ENCODE results near the gene HBQ1.
"Not testable (repeated sequence)": the region's sequence is repeated elsewhere in the genome, so short reads cannot be mapped to it uniquely, and the experiment has no call there.

Gene HBQ1

DNA sequence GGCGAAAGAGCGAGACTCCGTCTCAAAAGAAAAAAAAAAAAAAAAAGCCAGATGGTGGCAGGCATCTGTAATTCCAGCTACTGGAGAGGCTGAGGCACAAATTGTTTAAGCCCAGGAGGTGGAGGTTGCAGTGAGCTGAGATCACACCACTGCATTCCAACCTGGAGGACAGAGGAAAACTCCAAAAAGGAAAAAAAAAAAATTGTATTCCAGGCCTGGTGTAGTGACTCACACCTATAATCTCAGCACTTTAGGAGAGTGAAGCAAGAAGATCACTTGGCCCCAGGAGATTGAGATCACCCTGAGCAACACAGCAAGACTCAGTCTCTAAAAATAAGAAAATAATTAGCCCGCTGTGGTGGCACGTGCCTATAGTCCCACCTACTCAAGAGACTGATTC lies 20.1 kb downstream of the HBQ1 start:
- in situ Hi-C loops (cut with MboI; ENCODE audit: low sequenced_read_pairs): no loop called here

DNA sequence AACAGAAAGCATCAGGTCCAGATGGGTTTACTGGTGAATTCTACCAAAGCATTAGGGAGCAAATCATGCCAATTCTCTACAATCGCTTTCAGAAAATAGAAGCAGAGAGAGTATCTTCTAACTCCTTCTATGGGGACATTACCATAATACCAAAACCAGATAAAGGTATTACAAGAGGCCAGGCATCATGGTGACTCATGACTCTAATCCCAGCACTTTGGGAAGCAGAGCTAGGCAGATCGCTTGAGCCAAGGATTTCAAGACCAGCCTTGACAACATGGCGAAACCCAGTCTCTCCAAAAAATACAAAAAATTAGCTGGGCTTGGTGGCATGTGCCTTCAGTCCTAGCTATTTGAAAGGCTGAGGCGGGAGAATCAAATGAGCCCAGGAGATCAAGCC lies 23.0 kb downstream of the HBQ1 start:
- in situ Hi-C loops (cut with MboI; ENCODE audit: low sequenced_read_pairs): no loop called here

DNA sequence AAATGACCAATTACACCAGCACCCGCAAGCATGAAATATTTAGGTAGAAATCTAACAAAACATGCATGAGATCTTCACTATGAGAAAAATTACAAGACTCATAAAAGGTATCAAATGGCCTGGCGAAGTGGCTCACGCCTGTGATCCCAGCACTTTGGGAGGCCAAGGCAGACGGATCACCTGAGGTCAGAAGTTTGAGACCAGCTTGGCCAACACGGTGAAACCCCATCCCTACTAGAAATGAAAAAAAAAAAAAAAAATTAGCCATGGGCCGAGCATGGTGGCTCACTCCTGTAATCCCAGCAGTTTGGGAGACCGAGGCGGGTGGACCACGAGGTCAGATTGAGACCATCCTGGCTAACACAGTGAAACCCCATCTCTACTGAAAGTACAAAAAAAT lies 23.8 kb downstream of the HBQ1 start:
- in situ Hi-C loops (cut with MboI; ENCODE audit: low sequenced_read_pairs): not testable (repeated sequence)

DNA sequence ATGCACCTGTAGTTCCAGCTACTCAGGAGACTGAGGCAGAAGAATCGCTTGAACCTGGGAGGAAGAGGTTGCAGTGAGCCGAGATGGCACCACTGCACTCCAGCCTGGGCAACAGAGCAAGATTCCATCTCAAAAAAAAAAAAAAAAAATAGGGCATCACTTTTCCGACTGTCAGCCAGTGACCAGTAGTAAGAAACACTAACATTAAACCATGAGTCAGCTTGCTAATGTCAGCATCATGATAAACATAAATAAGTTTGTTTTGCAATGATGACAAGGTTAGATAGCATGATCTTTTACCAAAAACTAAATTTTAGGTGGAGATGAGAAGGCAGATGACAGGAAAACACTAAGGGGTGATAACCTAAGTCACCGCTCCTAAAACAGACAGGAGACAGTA lies 29.1 kb downstream of the HBQ1 start:
- in situ Hi-C loops (cut with MboI; ENCODE audit: low sequenced_read_pairs): not testable (repeated sequence)

DNA sequence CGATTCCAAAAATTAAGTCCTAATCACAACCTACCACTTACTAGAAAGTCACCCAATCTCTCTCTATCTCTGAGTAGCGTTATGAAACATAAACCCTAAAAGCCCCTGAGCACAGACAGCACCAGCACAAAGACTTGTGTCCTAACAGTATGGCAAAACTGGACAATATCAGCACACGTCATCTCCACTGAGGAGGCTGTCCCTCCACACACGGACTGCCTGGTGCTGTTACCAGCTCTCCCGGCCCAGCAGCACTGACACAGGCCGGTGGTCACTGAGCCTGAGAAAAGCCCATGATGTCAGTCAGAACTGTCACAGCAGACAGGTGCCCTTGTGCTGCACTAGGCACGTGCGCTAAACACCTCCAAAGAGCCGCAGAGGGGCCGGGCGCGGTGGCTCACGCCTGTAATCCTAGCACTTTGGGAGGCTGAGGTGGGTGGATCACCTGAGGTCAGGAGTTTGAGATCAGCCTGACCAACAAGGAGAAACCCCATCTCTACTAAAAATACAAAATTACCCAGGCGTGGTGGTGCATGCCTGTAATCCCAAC lies 31.4 kb downstream of the HBQ1 start:
- in situ Hi-C loops (cut with MboI; ENCODE audit: low sequenced_read_pairs): not testable (repeated sequence)

DNA sequence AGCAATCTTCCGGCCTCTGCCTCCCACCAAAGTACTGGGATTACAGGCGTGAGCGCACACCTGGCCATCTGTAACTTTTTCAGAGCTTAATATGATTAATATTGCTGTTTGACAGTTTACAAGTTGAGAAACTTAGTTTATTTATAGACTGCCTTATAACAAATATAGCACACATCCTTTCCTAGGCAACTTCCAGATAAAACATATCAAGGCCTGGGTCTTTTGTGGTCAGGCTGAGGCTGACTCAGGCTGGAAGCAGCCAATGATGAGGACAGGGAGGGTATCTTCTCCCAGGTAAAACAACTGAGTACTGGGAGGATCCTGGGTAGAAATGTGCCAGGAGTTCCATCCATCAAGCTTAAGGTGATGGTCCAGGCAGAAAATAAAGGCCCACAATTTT lies 32.7 kb downstream of the HBQ1 start:
- in situ Hi-C loops (cut with MboI; ENCODE audit: low sequenced_read_pairs): no loop called here

DNA sequence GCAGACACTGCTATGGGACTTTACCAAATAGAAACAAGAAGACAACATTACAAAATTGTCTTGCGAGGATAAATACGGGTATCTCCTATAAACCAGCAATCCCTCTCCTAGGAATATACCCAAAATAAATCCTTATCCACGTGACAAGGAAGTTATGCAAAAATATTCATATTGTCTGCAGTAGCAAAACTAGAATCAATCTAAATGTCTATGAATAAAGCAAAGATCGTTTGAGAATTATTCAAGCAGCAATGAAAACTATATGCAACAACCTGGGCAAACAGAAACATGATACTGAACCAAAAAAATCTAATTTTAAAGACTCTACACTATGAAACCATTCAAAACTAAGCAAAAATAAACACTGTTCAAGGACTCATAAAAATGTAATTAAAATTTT lies 39.8 kb downstream of the HBQ1 start:
- in situ Hi-C loops (cut with MboI; ENCODE audit: low sequenced_read_pairs): no loop called here

DNA sequence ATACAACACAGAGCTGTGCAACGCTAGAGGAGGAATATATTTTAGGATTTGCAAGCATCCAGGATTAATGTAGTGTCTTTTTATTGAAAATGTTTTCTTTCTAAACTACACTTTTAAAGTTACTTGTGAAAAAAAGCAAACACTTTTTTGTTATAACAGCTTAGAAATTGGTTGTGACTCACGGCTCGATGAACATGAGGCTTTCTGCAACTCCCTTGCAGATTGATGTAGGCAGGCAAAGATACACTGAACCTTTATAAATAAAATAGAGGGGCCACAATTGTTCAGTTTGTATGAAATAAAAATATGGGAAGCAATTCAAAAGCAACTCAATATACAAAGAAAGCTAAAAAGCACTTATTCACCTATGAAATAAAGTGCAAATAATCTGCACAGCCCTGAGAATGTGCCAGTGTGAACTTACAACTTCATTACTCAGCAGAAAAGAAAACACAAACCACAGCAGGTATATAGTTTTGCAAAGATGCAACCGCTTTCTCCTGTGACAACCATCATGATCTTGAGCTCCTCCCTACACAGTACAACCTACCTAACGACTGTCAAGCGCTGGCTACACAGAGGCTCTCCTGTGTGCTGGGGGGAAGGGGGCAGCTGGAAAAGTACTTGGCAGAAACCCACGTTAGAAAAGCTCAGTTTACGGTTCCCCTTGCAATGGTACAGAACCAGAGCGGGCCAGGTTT lies 48.0 kb downstream of the HBQ1 start:
- in situ Hi-C loops (cut with MboI; ENCODE audit: low sequenced_read_pairs): no loop called here

DNA sequence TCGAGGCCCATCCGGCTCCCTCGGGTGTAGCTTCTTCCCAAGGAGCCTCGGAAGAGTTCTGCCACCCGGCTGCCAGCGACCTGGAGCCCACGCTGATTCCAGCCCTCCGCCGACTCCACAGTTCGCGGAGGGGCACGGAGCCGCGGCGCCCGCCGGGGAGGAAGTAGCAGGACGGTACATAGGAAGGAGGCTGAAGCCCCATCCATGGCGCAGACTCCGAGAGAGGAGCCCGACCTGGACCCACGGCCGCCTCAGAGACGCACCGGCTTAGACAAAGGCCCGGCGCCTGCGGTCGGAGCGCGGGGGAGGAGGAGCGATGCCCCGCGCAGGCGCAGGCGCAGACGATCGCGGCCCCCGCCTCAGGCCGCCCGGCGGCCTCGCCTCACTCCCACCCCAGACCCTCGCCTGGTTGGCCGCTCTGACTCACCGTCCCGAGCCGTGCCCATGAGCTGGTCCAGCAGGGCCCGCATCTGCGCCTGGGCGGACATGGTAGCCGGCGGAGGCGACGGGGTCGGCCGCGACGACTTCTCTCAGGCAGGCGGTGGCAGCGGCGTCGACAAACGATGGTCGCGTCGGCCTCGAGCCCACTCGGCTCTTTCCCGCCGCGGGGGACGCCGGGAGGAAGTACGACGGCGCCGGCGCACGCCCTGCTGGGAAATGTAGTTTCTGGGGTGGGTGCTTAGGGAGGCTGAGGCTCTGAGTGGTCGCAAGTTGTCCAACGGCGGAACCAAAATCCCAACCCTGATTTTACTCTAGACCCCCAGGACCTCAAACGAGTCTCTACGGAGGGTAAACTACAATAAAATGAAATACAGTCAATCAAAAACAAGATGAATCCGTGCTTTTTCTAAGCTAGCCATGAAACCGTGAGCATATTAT lies 48.8 kb downstream of the HBQ1 start, which contains the start of gene LUC7L:
Gene LUC7L (minus strand): TSS at position 598 of the 879 bp plus-strand sequence. CDS start 110 bp downstream, at position 488.
- in situ Hi-C loops (cut with MboI; ENCODE audit: low sequenced_read_pairs): no loop called here

DNA sequence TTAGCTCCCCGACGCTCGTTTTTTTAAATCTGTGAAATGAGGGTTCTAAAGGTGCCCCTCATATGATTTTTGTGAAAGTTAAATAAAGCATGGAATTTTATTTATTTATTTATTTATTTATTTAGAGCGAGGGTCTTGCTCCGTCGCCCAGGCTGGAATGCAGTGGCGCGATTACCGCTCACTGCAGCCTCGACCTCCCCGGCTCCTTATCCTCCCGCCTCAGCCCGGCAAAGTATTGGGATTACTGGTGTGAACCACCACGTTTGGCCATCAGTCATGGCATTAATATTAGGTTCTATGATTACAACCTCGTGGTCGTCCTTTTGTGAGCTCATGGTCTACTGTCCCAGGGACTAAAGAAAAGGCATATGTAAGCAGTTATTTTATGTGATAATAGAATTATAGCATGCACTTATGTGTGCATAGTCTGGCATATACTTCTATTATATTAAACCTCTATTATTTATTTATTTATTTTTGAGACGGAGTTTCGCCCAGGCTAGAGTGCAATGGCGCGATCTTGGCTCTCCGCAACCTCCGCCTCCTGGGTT lies 49.5 kb downstream of the HBQ1 start:
- in situ Hi-C loops (cut with MboI; ENCODE audit: low sequenced_read_pairs): no loop called here

DNA sequence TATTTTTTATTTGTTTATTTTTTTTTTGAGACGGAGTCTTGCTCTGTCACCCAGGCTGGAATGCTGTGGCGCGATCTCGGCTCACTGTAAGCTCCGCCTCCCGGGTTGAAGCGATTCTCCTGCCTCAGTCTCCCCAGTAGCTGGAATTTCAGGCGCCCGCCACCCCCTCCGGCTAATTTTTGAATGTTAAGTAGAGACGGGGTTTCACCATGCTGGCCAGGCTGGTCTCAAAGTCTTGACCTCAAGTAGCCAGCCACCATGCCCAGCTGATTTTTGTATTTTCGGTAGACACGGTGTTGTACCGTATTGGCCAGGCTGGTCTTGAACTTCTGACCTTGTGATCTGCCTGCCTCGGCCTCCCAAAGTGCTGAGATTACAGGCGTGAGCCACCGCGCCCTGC lies 50.1 kb downstream of the HBQ1 start:
- in situ Hi-C loops (cut with MboI; ENCODE audit: low sequenced_read_pairs): not testable (repeated sequence)

Data from HL-60/S4 treated with retinoic acid at 250 ng/mL for 4 days and 3 days (cell line).